Measurements from ENCODE around the gene SARS1.

SARS1 gene

DNA sequence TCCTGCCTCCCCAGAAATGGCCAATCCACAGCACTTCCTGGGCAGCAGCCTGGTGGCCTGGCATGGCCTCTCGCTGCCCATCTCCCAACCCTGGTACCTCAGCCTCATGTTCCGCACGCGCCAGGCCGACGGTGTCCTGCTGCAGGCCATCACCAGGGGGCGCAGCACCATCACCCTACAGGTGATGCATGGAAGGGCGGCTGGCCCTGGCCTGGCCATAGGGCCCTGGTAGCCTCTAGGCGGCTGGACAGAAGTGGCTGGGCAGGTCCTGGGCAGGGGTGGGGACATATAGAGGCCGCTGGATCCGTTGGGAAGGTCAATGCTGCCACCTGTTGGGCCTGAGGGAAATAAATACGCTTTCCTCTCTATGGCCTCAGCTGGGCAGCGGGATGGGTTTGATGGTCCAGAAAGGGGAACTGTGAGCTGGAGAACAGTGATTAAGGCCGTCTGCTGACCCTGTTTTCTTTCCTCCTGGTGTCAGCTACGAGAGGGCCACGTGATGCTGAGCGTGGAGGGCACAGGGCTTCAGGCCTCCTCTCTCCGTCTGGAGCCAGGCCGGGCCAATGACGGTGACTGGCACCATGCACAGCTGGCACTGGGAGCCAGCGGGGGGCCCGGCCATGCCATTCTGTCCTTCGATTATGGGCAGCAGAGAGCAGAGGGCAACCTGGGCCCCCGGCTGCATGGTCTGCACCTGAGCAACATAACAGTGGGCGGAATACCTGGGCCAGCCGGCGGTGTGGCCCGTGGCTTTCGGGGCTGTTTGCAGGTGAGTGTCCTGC is 50.1 kb downstream of the SARS1 start:
- peak; percentile 95 for DNase-seq

DNA sequence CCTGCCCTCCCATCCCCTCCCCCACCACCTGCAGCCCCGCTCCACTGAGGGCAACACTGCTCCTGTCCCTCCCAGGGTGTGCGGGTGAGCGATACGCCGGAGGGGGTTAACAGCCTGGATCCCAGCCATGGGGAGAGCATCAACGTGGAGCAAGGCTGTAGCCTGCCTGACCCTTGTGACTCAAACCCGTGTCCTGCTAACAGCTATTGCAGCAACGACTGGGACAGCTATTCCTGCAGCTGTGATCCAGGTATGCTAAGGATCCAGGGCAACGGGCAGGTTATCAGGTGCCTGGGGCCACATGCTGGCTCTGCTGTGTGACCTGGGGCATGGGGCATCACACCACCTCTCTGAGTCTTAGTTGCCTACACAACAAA is 50.6 kb downstream of the SARS1 start:
- DNase-seq = no peak

DNA sequence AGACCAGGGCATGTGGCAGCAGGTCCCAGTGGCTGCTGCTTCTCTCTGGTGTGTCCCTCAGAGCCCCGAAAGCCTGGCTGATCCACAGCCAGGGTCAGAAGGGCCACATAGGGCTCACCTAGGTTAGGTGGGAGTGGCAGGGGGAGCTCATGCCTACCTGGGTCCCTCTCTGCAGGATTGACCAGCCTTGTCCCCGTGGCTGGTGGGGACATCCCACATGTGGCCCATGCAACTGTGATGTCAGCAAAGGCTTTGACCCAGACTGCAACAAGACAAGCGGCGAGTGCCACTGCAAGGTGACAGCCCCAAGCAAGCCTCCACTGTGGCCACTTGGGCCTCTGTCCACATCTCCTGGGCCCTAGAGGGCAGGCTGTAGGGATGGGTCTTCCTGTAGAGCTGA is 51.3 kb downstream of the SARS1 start:
- no peak for DNase-seq

DNA sequence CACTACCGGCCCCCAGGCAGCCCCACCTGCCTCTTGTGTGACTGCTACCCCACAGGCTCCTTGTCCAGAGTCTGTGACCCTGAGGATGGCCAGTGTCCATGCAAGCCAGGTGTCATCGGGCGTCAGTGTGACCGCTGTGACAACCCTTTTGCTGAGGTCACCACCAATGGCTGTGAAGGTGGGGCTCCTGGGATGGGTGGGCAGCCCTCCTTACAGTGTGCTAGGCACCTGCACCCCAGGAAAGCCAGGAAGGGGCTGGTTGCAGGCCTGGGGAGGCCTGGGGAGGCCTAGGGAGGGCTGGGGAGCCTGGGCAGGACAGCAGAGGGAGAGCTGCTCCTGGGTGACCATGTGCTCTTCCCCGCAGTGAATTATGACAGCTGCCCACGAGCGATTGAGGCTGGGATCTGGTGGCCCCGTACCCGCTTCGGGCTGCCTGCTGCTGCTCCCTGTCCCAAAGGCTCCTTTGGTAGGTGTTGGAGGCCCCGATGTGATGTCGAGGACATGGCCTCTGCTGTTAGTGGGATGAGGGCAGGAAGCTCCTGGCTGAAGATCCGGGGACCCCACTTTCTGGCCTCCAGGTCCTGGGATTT is 52.1 kb downstream of the SARS1 start:
- DNase-seq = no peak

DNA sequence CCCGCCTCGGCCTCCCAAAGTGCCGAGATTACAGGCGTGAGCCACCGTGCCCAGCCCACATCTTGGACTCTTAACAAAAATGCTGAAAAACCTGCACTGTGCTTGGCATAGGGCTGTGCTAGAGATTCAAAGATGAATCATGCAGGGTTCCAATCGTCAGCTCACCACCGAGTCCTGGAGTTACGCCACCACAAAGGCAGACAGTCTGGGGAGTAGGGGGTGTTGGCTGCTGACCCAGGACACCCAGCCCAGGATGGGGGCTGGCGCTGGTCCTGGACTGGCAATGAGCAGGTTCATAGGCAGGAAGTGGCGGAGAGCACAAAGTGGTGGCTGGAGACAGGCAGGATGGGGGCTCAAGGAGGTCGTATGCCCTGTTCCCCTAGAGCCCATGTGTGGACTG is 53.2 kb downstream of the SARS1 start:
- DNase-seq = no peak

DNA sequence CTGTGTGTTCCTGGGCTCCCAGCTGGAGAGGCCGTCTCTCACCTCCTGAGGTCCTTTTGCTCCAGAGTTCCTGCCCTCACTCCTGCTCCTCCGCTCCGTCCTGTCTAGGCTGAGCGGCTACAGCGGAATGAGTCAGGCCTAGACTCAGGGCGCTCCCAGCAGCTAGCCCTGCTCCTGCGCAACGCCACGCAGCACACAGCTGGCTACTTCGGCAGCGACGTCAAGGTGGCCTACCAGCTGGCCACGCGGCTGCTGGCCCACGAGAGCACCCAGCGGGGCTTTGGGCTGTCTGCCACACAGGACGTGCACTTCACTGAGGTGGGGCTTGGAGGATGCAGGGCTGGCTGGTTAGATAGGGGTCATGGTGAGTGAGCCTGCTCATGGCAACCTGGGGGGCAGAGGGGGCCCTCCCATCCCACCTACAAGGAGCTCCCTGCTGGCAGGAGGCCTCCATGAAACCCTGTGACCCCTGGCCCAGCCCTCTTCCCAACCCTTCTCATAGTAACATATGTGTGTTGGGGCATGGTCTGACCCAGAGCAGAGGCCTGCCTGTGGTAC is 54.1 kb downstream of the SARS1 start:
- no peak for DNase-seq

DNA sequence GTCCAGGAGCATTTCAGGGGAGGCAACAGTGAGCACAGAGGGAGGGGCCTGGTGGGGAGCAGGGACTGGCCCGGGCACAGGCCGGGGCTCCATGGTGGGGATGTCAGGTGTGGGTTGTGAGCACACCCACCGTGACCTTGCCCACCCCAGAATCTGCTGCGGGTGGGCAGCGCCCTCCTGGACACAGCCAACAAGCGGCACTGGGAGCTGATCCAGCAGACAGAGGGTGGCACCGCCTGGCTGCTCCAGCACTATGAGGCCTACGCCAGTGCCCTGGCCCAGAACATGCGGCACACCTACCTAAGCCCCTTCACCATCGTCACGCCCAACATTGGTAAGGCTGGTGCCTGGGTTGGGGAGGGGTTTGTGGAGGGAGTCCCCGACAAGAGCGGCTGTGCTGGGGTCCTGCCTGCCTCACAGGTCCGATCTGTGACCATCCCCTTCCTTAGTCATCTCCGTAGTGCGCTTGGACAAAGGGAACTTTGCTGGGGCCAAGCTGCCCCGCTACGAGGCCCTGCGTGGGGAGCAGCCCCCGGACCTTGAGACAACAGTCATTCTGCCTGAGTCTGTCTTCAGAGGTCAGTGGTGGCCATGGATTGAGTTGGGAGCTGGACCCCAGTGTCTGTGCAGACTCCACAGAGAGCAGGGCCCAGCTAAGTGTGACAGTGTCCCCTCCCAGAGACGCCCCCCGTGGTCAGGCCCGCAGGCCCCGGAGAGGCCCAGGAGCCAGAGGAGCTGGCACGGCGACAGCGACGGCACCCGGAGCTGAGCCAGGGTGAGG is 54.9 kb downstream of the SARS1 start:
- DNase-seq = no peak

DNA sequence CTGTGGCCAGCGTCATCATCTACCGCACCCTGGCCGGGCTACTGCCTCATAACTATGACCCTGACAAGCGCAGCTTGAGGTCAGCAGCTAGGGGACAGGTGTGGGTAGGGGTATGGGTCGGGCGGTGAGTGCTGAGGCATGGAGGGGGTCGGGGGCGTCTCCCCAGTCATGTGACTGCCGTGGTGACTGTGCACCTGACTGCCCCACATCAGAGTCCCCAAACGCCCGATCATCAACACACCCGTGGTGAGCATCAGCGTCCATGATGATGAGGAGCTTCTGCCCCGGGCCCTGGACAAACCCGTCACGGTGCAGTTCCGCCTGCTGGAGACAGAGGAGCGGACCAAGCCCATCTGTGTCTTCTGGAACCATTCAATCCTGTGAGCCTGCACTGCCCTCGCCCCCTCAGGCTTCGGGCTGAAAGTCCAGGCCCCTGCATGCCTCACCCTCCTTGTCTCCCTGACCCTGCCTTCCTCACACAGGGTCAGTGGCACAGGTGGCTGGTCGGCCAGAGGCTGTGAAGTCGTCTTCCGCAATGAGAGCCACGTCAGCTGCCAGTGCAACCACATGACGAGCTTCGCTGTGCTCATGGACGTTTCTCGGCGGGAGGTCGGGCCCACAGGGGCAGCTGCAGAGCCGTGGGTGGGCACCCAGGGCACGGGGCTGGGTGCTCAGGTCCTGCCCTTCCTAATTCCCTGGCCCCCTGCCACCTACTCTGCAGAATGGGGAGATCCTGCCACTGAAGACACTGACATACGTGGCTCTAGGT is 55.7 kb downstream of the SARS1 start:
- no peak for DNase-seq

DNA sequence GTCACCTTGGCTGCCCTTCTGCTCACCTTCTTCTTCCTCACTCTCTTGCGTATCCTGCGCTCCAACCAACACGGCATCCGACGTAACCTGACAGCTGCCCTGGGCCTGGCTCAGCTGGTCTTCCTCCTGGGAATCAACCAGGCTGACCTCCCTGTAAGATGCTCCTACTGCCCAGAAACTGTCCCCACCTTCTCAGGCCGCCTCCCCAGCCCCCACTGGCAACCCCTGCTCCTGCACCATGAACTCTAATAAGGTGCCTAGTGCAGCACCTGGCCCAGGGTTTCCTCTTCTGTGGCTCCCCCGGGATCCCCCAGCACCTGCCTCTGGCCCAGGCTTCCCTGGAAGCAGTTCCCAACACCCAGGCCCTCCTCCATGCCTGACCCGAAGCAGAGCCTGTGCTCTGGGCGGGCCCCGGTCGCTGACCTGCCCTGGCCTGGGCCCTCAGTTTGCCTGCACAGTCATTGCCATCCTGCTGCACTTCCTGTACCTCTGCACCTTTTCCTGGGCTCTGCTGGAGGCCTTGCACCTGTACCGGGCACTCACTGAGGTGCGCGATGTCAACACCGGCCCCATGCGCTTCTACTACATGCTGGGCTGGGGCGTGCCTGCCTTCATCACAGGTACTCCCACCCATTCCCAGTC is 56.4 kb downstream of the SARS1 start:
- DNase-seq = no peak

DNA sequence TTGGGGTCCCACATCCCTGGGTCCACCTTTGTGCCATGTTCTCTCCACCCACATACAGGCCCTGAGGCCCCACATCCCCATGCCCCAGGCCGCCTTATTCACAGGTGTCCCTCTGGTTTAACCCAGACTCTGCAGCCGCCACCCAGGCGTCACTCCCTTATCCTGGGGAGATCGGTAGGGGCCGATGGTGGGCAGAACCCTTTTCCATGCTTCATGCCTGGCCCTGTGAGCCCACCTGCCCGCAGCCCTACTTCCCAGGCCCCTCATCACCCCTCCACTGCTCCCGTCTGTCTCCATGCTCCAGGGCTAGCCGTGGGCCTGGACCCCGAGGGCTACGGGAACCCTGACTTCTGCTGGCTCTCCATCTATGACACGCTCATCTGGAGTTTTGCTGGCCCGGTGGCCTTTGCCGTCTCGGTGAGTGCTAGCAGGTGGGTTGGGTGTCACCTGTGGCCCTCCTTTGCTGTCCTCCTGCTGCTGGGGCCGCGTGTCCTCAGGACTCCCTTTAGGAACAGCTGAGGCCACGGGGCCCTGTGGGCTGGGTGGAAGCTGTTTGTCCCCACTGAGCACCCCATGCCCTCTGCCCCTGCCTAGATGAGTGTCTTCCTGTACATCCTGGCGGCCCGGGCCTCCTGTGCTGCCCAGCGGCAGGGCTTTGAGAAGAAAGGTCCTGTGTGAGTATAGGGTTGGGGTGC is 57.1 kb downstream of the SARS1 start:
- no peak for DNase-seq

DNA sequence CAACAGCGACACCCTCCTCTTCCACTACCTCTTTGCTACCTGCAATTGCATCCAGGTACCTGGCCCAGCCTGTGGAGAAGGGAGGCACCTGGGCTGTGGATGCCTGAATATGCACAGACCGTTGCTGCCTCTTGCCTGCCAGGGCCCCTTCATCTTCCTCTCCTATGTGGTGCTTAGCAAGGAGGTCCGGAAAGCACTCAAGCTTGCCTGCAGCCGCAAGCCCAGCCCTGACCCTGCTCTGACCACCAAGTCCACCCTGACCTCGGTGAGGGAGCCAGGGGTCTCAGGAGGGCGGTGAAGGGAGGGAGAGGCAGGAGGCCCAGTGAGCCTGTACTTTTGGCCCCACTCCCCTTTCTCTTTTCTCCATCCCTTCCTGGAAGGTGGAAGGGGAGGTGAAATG is 57.7 kb downstream of the SARS1 start:
- no peak for DNase-seq

DNA sequence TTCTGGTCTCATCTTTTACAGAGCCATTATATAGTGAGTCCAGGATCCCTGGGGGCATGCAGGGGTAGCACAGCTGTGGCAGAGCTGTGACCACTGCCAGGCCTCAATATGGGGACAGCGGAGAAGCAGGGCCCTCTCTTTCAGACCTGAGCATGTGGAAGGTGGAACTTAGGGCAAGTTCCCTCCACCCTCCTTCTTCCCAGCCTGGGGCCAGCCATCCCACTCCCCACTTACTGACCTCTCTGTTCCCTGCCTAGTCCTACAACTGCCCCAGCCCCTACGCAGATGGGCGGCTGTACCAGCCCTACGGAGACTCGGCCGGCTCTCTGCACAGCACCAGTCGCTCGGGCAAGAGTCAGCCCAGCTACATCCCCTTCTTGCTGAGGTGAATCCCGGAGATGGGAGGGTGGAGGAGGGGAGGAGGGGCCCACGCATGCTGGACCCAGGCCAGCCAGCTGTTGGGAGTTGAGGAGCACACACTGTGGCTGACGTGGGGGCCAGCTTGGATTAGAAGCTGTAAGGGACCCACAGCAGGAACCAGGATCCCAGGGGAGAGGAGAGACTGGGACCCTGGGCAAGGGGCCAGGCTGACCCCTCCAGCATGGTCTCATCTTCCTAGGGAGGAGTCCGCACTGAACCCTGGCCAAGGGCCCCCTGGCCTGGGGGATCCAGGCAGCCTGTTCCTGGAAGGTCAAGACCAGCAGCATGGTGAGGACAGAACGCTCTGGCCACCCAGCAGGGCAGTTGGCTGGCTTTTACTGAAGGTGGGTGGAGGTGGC is 58.5 kb downstream of the SARS1 start:
- DNase-seq = no peak

DNA sequence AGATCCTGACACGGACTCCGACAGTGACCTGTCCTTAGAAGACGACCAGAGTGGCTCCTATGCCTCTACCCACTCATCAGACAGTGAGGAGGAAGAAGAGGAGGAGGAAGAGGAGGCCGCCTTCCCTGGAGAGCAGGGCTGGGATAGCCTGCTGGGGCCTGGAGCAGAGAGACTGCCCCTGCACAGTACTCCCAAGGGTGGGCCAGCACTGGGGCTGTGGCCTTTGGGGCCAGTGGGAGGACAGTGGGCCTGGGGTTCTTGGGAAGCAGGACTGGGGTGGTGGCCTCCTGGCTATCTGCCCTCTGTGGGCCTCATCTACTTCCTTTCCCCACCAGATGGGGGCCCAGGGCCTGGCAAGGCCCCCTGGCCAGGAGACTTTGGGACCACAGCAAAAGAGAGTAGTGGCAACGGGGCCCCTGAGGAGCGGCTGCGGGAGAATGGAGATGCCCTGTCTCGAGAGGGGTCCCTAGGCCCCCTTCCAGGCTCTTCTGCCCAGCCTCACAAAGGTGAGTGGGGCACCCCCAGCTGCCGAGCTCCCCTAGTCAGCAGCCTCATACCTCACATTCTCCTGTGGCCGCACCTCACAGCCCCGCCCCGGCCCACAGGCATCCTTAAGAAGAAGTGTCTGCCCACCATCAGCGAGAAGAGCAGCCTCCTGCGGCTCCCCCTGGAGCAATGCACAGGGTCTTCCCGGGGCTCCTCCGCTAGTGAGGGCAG is 59.3 kb downstream of the SARS1 start:
- no peak for DNase-seq

DNA sequence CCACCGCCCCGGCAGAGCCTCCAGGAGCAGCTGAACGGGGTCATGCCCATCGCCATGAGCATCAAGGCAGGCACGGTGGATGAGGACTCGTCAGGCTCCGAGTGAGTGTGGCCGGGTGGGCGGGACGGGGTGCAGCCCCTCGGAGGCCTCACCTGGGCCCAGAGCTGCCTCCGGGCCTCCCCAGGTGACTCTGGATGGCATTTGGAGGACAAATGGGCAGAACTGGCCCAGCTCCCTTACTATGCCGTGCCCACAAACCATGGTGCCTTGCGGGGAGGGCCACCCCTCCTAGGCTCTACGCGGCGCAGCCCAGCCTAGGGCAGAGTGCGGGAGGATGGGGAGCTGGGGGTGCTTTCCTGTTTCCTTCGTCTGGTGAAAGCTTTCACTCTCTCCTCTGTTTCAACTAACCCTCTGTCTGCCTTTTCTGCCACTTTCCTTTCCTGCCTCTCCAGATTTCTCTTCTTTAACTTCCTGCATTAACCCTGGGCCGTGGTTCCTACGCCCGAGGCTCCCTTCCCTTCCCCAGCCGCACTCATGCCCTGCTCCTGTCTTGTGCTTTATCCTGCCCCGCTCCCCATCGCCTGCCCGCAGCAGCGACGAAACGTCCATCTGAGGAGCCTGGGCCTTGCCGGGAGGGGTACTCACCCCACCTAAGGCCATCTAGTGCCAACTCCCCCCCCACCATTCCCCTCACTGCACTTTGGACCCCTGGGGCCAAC is 60.0 kb downstream of the SARS1 start:
- DNase-seq = no peak

DNA sequence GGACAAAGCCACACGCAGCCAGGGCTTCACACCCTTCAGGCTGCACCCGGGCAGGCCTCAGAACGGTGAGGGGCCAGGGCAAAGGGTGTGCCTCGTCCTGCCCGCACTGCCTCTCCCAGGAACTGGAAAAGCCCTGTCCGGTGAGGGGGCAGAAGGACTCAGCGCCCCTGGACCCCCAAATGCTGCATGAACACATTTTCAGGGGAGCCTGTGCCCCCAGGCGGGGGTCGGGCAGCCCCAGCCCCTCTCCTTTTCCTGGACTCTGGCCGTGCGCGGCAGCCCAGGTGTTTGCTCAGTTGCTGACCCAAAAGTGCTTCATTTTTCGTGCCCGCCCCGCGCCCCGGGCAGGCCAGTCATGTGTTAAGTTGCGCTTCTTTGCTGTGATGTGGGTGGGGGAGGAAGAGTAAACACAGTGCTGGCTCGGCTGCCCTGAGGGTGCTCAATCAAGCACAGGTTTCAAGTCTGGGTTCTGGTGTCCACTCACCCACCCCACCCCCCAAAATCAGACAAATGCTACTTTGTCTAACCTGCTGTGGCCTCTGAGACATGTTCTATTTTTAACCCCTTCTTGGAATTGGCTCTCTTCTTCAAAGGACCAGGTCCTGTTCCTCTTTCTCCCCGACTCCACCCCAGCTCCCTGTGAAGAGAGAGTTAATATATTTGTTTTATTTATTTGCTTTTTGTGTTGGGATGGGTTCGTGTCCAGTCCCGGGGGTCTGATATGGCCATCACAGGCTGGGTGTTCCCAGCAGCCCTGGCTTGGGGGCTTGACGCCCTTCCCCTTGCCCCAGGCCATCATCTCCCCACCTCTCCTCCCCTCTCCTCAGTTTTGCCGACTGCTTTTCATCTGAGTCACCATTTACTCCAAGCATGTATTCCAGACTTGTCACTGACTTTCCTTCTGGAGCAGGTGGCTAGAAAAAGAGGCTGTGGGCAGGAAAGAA is 61.1 kb downstream of the SARS1 start:
- DNase-seq = no peak

DNA sequence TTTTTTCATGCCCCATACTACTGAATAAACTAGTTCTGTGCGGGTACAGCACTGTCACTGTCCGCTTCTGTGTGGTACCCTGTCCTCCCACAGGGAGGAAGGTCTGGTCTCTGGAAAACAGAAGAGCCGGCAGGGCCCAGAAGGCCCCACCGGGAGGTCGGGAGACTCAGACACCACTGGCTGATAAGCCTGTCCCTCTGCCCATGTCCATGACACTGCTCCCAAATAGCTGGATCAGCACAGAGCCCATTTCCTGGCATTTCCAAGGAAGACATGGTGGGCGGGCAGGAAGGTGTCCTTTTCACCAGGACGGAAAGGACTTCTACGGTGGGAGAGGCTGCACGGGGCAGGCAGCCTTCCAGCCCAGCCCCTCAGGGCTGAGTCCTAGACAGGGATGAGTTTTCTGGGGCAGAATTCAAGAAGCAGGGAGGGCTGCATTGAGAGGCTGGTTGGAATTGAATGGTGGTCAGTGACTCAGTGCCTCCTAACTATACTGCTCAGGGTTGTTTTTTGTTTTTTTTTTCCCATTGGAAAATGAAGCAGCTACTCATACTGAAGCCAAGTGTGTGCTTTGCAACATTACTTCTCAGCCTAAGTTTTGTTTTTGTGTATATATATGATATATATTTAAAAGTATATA is 62.1 kb downstream of the SARS1 start:
- no peak for DNase-seq

DNA sequence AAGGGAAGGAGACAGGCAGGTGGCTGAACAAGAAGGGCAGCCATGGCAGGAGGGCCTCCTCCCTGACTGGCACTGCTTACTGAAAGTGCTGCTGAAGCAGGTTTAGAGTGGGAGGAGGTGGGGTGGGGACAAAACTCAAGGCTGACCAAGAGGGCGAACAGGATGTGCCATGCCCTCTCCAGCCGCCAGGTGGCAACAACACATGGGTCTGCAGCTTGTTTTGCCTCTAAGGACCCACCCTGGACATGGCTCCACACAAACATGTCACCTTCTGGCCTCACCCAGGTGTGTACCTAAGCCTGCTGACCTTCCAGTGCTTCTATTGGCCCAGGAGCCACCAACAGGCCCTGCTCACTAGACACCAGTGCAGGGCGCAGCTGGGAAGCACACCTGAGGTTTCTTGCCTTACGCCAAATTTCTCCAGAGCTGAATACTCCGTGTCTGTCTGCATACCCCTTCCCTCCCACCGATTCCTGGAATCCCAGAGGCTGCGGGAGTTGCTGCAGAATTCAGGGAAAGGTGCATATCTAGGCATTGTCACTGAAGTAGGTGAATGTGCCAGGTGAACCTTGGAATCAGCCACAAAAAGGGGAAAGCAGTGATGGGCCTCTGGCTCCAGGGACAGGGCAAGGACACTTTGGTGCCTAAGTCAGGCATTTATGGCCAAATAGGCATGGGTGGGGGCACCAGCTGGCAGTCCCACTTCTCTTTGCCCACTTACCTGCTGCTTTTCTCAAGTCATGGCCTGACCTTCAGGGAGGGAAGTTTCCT is 63.9 kb downstream of the SARS1 start:
- DNase-seq = peak; percentile 86
